Activated gamma-delta T cell treated with anti-CD3 and anti-CD28 coated beads, Interleukin-2, amount 50 U/mL, for 16 hours (primary cell): ENCODE data around the gene TRAF2.
A peak's percentile ranks its signal among the peaks of the same experiment; 100 is the strongest.
"Not testable (repeated sequence)": the region's sequence is repeated elsewhere in the genome, so short reads cannot be mapped to it uniquely, and the experiment has no call there.

ENCODE experiments used
- DNase-seq: peaks from one replicate; pipeline ENCODE4 v3.0.0-alpha.2; 2020; ENCODE audit warnings: low read depth

TRAF2 gene, protein sequence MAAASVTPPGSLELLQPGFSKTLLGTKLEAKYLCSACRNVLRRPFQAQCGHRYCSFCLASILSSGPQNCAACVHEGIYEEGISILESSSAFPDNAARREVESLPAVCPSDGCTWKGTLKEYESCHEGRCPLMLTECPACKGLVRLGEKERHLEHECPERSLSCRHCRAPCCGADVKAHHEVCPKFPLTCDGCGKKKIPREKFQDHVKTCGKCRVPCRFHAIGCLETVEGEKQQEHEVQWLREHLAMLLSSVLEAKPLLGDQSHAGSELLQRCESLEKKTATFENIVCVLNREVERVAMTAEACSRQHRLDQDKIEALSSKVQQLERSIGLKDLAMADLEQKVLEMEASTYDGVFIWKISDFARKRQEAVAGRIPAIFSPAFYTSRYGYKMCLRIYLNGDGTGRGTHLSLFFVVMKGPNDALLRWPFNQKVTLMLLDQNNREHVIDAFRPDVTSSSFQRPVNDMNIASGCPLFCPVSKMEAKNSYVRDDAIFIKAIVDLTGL

DNA sequence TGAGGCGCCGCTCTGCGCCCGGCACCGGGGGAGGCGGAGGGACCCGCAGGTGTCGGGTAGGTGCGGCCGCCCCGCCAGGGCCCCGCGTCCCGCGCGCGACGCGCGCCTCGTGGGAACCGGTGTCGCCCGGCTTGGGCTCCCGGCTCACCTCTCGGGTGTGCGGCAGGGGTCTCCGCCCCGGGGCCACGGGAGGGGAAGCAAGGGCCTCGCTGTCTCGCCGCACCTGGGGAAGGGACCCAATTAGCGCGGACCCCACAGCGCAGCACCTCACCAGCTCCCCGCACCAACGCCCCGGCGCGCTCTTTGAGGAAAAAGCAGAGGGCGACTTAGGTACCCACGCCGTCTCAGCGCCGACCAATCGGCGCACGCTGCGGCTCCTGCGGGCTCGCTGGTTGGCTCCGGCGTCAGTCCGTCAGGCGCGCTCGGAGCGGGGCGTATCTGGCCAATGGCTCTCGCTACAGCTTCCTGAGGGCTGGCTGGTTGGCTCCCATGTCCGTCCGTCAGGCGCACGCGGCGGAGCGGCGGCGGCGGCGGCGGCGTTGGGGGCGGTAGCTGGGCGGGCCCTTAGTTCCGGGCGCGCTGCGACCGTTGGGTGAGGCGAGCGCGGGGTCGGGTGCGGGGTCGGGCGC, at the start of gene TRAF2:
TRAF2 (plus strand) TSS at position 567 of the 629 bp plus-strand sequence. CDS start 12,225 bp downstream, outside the sequence.
- DNase-seq: peak; percentile 96

DNA sequence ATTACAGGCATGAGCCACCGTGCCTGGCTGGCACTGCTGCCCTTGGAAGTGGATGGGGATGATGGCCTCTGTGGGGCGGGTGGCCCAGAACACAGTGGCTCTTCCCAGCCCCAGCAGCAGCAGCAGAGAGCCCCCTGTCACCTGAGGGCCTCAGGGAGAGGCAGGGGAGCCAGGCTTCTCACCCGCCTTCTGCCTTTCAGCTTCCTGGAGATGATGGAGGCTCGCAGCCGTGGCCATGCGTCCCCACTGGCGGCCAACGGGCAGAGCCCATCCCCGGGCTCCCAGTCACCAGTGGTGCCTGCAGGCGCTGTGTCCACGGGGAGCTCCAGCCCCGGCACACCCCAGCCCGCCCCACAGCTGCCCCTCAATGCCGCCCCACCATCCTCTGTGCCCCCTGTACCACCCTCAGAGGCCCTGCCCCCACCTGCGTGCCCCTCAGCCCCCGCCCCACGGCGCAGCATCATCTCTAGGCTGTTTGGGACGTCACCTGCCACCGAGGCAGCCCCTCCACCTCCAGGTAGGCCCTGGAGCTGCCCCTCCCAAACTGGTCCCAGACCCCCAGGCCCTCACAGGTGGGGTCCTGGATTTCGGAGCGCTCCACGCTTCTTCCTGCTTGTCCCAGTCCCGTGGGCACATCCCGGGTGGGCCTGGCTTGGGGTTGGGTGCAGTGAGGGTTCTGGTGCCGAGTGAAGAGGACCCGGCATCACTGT, 49.0 kb upstream of the TRAF2 start:
- no peak for DNase-seq

DNA sequence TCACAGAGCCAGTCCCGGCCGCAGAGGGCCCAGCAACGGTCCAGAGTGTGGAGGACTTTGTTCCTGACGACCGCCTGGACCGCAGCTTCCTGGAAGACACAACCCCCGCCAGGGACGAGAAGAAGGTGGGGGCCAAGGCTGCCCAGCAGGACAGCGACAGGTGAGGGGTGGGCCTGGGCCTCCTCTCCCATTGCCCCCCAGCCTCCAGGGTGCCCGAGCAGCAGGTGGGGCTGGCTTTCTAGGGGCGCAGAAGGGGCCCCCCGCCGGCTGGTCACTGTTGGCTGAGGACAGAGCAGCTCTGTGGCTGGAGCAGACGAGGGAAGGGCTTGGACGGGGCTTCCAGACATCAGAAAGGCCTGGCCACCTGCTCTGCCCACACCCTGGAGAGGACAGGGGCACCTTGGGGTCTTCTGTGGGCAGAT, 48.4 kb upstream of the TRAF2 start:
- not testable (repeated sequence) for DNase-seq

DNA sequence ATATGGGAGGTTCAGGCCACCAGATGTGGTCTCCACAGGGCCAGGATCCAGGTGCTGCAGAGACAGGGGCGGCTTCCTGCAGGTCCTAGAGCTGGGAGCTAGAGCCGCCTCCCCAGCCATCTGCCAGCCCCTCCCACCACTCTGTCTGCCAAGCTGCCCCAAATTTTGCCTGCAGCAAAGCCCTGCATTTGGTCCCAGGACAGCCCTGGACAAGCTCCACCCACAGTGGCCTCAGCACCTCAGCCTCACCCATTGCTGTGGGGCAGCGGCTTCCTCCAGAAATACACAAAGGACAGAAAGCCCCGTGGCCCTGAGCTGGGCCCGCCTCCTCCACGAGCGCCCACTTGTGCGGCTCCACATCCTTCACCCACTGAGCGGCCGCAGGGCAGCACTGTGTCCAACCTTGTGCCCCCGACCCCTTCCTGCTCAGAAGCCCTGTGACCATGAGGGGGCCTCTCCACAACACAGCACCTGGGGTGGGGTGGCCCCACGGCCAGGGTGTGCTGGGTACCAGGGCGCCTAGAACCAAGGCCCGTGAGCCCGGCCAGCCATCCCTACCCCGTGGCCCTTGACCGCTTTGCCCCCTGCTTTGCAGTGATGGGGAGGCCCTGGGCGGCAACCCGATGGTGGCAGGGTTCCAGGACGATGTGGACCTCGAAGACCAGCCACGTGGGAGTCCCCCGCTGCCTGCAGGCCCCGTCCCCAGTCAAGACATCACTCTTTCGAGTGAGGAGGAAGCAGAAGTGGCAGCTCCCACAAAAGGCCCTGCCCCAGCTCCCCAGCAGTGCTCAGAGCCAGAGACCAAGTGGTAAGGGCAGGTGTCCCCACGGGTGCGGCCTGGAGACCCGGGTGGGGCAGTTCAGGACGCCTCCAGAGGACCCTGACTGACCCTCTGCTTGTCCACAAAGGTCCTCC, 47.7 kb upstream of the TRAF2 start:
- no peak for DNase-seq

DNA sequence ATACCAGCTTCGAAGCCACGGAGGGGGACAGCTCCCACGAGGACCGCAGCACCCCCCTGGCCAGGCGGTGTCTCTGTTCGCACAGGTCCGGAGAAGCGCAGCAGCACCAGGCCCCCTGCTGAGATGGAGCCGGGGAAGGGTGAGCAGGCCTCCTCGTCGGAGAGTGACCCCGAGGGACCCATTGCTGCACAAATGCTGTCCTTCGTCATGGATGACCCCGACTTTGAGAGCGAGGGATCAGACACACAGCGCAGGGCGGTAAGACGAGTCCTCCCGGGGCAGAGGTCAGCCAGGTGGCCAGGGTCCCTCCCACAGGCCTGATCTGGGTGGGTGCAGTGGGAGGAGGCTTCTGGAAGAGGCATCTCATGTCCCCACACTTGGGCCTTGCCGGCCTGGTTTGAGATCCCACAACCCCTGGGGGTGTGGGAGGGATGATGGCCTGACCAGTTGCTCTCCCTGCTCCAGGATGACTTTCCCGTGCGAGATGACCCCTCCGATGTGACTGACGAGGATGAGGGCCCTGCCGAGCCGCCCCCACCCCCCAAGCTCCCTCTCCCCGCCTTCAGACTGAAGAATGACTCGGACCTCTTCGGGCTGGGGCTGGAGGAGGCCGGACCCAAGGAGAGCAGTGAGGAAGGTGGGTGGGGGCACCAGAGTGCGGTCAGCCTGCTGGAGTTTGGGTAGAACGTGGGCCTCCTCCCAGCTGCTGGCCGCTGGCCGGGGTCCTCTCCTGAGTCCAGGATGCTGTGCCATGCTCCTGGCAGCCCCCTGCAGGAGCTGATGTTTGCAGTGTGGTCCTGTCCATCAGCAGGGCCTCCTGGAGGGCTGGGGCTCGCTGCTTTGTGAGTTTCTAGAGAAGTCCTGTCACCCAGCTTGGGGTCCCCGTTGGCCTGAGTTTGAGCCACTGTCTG, 46.8 kb upstream of the TRAF2 start:
- no peak for DNase-seq

DNA sequence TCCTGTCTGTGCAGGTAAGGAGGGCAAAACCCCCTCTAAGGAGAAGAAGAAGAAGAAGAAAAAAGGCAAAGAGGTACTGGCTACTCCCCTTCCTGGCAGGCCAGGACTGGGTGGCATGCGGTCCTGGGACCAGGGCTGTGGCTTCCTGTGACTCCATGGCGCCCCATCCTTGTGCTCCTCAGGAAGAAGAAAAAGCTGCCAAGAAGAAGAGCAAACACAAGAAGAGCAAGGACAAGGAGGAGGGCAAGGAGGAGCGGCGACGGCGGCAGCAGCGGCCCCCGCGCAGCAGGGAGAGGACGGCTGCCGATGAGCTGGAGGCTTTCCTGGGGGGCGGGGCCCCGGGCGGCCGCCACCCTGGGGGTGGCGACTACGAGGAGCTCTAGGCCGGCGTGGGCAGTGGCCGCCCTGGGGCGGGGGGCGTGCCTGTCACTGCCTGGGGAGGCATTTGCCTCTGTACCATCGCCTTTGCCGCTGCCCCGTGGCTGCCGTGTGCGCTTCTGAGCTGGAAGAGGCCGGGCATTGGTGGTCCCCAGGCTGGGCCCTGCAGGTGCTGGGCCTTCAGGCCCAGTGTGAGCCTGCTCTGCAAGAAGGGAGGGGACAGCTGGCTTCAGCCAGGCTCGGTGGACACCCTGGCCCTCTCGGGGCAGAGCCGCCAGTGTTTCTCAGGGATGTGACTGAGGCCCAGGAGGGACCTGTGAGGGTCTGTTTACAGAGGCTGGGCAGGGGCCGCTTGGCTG, 46.0 kb upstream of the TRAF2 start:
- no peak for DNase-seq

DNA sequence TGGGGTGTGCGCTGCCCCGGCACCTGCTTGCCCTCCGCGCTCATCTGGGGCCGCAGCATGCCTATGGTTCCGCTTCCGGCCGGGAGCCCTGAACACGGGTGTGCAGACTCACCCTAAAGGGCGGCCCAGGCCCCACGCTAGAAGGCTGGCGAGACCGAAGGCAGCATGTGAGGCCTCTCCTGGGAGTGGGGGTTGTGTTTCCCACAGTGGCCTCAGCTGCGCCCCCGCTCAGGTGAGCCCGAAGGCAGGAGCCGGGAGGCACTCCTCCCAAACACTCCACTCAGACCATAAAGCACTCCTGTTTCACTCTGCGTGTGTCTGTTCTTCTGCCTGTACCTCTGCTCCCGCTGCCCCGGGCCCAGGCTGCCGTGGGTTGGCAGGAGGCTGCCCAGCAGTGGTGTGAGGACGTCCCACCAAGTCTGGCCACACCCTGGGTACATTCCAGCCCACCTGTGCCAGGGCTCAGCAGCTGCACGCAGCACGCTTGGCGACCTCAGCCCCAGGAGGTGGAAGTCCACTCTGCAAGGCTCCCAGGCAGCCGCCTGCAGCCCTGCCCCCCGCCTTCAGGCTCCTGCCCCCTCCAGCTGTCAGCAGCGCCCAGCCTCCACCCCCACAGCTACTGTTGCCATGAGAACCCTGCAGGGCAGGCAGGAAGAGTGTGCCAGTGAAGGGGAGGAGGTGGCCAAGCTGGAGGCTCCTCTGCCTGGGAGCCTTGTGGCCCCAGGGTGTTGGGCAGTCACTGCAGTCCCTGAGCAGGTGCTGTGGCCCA, 45.3 kb upstream of the TRAF2 start:
- DNase-seq: no peak

DNA sequence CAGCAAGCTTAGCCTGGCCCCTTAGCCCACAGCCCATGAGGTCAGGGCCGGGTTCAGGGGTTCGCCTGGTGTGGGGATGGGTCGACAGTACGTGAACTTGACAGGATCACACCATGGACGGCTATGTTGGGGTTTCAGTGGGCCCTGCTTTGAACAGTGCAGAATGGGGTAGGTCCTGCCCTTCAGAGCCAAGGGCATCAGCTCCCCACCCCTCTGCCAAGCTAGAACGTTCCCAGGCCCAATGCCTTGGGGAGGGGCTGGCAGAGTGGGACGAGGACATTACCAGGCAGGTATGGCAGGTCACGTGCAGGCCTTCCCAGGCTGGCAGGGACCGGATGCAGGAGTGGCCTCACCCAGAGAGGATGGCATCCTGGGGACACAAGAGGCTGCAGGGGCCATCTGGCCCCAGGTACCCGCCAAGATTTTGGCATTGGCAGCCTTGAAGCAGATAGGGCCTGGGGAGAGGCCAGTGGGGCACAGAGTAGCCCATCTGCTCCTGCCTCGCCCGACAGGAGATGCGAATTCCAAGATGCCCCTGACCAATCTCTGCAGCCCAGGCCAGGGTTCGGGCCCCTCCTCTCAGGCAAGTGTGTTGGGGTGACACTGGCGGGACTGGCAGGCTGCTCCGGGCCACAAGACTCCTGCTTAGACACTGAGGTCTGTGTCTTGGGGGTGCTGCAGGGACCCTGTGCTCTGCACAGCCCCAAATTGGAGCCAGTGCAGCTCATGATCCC, 44.5 kb upstream of the TRAF2 start:
- DNase-seq: not testable (repeated sequence)

DNA sequence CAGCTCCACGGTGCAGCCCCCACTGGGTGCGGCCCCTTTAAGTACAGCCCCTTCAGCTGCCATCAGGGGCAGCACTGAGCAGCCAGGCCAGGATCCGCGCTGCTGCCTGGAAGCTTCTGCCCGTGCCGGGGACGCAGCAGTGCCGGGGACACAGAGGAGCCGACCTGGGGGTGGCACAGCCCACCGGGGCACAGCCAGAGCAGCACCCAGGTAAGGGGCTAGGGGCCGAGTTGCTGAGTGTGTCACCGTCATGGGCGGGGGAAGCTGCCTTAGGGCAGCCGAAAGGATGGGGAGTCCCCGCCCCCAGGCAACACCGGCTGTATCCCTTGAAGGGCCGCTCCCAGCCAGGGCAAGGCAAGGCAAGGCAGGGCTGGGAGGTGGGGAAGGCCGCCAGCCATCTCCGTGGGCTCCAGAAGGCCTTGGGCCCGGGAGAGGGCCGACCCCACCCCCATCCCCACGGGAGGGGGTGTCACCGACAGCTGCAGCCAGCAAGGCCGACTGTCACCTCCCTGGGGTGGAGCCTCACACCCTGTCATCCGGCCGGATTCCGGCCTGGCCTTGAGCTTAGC, 43.9 kb upstream of the TRAF2 start, which contains the start of gene AJM1:
AJM1 (plus strand) TSS at position 99 of the 569 bp plus-strand sequence. CDS start 1,937 bp downstream, outside the sequence.
- peak; percentile 59 for DNase-seq

DNA sequence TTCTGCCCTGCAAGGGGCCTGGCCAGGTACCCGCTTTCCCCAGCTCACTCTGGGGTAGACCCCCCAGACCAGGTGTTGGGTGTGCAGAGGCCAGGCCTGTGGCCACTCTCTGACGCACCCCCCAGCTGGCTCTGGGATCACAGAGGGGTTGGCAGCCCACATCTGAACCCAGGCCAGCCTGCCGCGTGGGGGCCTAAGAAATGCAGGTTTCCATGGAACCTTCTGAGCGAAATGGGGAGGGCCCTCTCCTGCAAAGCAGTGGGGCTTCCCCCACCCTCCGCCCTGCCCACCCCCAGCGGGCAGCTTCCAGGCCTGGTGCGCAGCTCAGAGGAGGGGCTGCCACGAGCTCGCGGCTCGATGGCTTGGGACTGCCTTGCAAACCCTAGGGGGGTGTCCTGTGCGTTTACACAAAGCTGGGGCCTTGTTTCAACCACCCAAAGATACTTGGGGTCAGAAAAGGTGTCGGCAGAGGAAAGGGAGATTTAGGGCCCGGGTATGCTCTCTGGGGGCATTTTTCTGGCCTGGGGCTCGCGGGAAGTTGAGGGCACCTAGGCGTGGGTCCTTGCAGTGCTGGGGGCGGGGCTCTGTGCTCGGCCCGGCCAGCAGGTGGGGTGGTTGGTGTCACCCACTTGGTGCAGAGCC, 43.0 kb upstream of the TRAF2 start:
- DNase-seq: not testable (repeated sequence)

DNA sequence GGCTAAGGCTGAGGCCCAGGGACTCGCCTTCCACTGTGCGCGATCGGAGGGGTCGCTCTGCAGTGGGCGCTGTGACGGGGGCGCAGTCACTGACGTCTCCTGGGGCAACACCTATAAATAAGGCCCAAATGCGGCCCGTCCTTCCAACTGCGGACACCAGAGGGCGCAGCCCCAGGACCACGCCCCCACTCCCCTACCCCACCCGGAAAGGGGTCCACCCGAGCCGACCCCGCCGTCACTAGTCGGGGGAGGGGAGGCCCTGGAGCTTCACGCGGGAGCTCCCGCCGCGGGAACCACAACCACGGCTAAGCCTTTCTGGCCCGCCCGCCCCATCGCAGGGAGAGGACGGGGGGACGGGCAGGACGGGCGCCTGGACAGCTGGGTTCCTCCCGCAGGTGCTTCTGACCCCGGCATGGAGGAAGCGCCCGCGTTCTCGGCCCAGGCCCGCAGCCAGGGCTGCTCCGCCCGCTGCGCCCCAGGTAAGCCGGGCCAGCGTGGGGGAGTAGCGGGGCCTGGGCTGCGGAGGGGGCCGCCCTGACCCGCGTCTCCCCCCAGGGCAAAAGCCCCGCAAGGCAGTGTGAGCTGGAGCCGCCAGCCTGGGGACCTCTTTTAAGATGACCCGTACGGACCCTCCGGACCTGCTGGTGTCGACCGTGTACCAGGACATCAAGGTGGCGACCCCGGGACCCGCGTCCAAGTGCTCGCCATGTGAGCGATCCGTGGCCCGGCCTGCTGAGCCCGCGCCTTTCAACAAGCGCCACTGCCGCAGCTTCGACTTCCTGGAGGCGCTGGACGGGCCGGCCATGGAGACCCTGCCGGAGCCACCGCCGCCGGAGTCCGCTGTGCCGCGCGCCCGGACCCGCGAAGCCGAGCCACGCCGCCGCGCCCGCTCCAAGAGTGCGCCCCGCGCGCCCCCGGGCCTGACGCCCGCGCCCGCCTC, 42.2 kb upstream of the TRAF2 start:
- DNase-seq: peak; percentile 43

DNA sequence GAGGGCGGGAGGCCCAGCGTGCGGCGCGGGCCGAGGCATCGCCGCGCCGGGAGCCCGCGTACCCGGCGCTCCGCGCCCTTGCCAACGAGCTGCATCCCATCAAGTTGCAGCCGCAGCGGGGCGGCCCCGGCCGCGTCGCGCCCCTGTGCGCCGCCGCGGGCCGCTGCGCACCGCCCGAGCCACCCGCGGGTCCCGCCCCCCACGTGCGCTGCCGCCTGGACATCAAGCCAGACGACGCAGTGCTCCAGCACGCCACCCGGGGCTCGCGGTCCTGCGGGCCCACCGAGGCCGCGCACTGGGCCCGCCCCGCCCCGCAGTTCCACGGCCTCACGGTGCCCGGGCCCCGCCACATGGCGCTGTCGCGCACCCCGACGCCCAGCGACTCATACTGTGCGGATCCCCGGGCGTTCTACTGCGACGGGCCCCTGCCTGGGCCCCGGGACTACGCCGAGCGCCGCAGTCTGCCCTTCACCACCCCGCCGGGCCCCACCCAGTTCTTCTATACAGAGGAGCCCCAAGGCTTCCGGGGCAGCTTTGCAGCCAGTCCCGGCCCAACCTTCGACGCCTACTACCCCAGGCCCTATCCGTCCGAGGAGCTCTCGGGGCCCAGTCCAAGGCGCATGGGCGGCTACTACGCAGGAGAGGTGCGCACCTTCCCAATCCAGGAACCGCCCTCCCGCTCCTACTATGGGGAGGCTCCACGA, 41.4 kb upstream of the TRAF2 start:
- no peak for DNase-seq

DNA sequence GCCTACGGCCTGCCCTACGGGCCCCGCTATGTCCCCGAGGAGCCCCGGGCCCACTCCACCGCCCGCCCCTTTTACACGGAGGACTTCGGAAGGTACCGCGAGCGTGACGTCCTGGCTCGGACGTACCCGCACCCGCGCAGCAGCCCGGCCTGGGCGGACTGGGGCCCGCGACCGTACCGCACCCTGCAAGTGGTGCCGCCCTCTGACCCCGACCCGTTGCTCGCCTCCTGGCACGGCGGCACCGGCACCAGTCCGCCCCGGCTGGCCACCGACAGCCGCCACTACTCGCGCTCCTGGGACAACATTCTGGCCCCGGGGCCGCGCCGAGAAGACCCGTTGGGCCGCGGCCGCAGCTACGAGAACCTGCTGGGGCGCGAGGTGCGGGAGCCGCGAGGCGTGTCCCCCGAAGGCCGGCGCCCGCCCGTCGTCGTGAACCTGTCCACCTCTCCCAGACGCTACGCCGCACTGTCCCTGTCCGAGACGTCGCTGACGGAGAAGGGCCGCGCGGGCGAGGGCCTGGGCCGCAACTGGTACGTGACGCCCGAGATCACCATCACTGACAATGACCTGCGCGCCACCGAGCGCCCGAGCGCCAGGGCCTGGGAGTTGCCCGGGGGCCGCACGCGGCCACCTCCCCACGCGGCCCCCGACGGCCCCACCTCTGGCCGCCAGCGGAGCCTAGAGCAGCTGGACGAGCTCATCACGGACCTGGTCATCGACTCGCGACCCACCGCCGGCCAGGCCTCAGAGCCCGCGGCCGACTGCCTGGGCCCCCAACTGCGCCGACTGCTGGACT, 40.7 kb upstream of the TRAF2 start:
- no peak for DNase-seq

DNA sequence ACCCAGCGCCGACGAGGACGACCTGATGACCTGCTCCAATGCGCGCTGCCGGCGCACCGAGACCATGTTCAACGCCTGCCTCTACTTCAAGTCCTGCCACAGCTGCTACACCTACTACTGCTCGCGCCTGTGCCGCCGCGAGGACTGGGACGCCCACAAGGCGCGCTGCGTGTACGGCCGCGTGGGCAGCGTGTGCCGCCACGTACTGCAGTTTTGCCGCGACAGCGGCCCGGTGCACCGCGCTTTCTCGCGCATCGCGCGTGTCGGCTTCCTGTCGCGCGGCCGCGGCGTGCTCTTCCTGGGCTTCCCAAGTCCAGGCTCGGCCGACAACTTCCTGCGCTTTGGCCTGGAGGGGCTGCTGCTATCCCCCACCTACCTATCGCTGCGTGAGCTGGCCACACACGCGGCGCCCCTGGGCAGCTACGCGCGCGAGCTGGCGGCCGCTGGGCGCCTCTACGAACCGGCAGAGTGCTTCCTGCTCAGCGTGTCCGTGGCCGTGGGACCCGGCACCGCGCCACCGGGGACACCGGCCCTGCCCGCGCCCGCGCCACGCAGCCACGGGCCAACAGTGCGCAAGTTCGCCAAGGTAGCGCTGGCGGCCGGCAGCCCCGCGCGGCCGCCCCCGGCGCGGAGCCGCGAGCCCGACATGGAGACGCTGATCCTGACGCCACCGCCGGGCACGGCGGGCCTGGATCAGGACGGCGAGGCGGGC, 39.8 kb upstream of the TRAF2 start:
- DNase-seq: no peak
